Measurements from ENCODE around the gene SLC13A3. TPM values are rescaled to one million over a fixed set of nuclear protein-coding genes. Genes with fewer than 3 reads are reported as not detected.

Gene SLC13A3
- total and polyA plus RNA-seq, 2 of the 4 experiments (the other 2 are of a cell fraction): 2.5 to 4.2 TPM

DNA sequence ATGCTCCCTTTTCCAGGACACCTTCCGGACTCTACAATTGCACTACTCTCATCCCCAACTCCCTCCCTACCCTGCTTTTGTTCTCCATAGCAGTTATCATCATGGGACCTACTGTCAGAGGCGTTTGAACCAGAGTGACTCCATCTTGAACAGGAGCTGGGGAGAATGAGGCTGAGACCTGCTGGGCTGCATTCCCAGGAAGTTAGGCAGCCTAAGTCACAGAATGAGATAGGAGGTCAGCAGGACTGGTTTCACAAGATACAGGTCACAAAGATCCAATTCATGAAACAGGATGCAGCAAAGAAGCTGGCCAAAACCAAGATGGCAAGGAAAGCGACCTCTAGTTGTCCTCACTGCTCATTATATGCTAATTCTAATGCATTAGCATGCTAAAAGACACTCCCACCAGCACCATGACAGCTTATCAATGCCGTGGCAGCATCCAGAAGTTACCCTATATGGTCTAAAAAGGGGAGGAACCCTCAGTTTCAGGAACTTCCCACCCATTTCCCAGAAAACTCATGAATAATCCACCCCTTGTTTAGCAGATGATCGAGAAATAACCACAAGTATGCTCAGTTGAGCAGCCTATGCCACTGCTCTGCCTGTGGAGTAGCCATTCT is 15.6 kb downstream of the SLC13A3 start:
- DNase-seq: no peak
- CTCF ChIA-PET: no interaction called here
- intact Hi-C loops (cut with micrococcal nuclease): no loop called here

More for the DNA sequence above, 15.6 kb downstream of the SLC13A3 start:
- H2BK120ac ChIP-seq (ENCODE audit: low read depth, low read length): no peak overlapping the region
- H2BK5ac ChIP-seq (ENCODE audit: low read depth, low read length, poor library complexity, severe bottlenecking): no peak overlapping the region
- no peak overlapping the region for H3K4ac ChIP-seq (ENCODE audit: low read depth, low read length)
- BruUV-seq (replicated peaks): no TSS peak
- dilution Hi-C loops (cut with HindIII; ENCODE audit: low sequenced_read_pairs, unreplicated experiment) (no loop called here), in situ Hi-C loops (cut with MboI; ENCODE audit: low sequenced_read_pairs) (no loop called here)
- no peak overlapping the region for H3K56ac ChIP-seq (ENCODE audit: extremely low read depth, insufficient read depth, low read length)
- no peak overlapping the region for H3K23ac ChIP-seq (ENCODE audit: low read depth, low read length)
- no peaks in the 10 kb centered on the region; the same call in 1 of the 2 replicates for H3K27me3 ChIP-seq (ENCODE audit: control insufficient read depth, insufficient read depth, low read length)
- no peaks in the 10 kb centered on the region for H3K9me3 ChIP-seq (ENCODE audit: control insufficient read depth, insufficient read depth, low read length)
- no peak overlapping the region for H3K14ac ChIP-seq (replicated peaks; ENCODE audit: low read depth, low read length)
- no peak overlapping the region for H2AK9ac ChIP-seq (replicated peaks; ENCODE audit: low read depth, low read length, poor library complexity)
- H3K4me3 ChIP-seq (ENCODE audit: insufficient read depth, low read depth, low read length): no peak overlapping the region
- POLR2A ChIA-PET (ENCODE audit: unreplicated experiment): no interaction called here
- no peak overlapping the region for H3K18ac ChIP-seq (ENCODE audit: low read depth, low read length)
- no peaks in the 10 kb centered on the region for H4K20me1 ChIP-seq (ENCODE audit: insufficient read depth, low read length)
- H3K4me2 ChIP-seq (ENCODE audit: low read depth, low read length): no peak overlapping the region
- no peaks in the 10 kb centered on the region for H3K4me1 ChIP-seq (ENCODE audit: control insufficient read depth, insufficient read depth, low read length)
- no peak overlapping the region for H3K9ac ChIP-seq (ENCODE audit: low read depth, low read length)
- no peaks in the 10 kb centered on the region for H3K9me1 ChIP-seq (ENCODE audit: insufficient read depth, low read length)
- 43% methylated on average over 1 of the region's 5 CpGs; no CpG with 5 or more reads in 1 of the 2 experiments for WGBS, 2 experiments (ENCODE audit: extremely low coverage in 2 of 2, insufficient read length in 1 of 2)
- no peak overlapping the region for H2AFZ ChIP-seq (replicated peaks; ENCODE audit: low read length, poor library complexity)
- no peak for ATAC-seq (ENCODE audit: low read depth)
- no peak overlapping the region for H2AK5ac ChIP-seq (ENCODE audit: low read depth, low read length)
- H2BK20ac ChIP-seq (ENCODE audit: low read depth, low read length): no peak overlapping the region
- no peaks in the 10 kb centered on the region for H3K79me1 ChIP-seq (ENCODE audit: low read depth in 1 of 2, low read length in 2 of 2)
- H3K36me3 ChIP-seq (ENCODE audit: control insufficient read depth, insufficient read depth, low read length): no peaks in the 10 kb centered on the region
- no peak overlapping the region for H2BK15ac ChIP-seq (ENCODE audit: low read depth, low read length)
- H3K27ac ChIP-seq (ENCODE audit: insufficient read depth, low read length): no peak overlapping the region
- no peak overlapping the region for H4K91ac ChIP-seq (ENCODE audit: insufficient read depth, low read depth, low read length)
- H4K8ac ChIP-seq (ENCODE audit: low read depth in 2 of 2, low read length in 2 of 2): no peak overlapping the region
- TF ChIP-seq RFX5 (IDR thresholded peaks at IDR 0.05; ENCODE audit: low read depth, low read length) (no peak), POLR2A (IDR thresholded peaks at IDR 0.05; ENCODE audit: low read depth, low read length) (no peak), NFE2L2 (IDR thresholded peaks at IDR 0.05; ENCODE audit: low read depth, low read length) (no peak), BHLHE40 (IDR thresholded peaks at IDR 0.05; ENCODE audit: low read depth, low read length) (no peak), FOS (IDR thresholded peaks at IDR 0.05; ENCODE audit: low read depth, low read length) (no peak), MAFK (IDR thresholded peaks at IDR 0.05; ENCODE audit: low read depth, low read length) (no peak), MAZ (IDR thresholded peaks at IDR 0.05; ENCODE audit: borderline replicate concordance, low read depth, low read length) (no peak), CEBPB (IDR thresholded peaks at IDR 0.05; ENCODE audit: low read depth, low read length) (no peak), RCOR1 (IDR thresholded peaks at IDR 0.05; ENCODE audit: insufficient replicate concordance, low read length) (no peak), SMC3 (IDR thresholded peaks at IDR 0.05; ENCODE audit: low read depth, low read length) (no peak), CHD1 (IDR thresholded peaks at IDR 0.05; ENCODE audit: low read depth, low read length) (no peak), USF2 (IDR thresholded peaks at IDR 0.05; ENCODE audit: low read depth, low read length) (no peak), RAD21 (IDR thresholded peaks at IDR 0.05; ENCODE audit: low read length) (no peak)
- TF ChIP-seq, protein P1, sequence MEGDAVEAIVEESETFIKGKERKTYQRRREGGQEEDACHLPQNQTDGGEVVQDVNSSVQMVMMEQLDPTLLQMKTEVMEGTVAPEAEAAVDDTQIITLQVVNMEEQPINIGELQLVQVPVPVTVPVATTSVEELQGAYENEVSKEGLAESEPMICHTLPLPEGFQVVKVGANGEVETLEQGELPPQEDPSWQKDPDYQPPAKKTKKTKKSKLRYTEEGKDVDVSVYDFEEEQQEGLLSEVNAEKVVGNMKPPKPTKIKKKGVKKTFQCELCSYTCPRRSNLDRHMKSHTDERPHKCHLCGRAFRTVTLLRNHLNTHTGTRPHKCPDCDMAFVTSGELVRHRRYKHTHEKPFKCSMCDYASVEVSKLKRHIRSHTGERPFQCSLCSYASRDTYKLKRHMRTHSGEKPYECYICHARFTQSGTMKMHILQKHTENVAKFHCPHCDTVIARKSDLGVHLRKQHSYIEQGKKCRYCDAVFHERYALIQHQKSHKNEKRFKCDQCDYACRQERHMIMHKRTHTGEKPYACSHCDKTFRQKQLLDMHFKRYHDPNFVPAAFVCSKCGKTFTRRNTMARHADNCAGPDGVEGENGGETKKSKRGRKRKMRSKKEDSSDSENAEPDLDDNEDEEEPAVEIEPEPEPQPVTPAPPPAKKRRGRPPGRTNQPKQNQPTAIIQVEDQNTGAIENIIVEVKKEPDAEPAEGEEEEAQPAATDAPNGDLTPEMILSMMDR (conservative IDR thresholded peaks at IDR 0.05; ENCODE audit: low read depth, low read length): no peak
- TF ChIP-seq, protein P2, sequence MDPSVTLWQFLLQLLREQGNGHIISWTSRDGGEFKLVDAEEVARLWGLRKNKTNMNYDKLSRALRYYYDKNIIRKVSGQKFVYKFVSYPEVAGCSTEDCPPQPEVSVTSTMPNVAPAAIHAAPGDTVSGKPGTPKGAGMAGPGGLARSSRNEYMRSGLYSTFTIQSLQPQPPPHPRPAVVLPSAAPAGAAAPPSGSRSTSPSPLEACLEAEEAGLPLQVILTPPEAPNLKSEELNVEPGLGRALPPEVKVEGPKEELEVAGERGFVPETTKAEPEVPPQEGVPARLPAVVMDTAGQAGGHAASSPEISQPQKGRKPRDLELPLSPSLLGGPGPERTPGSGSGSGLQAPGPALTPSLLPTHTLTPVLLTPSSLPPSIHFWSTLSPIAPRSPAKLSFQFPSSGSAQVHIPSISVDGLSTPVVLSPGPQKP (IDR thresholded peaks at IDR 0.05; ENCODE audit: borderline replicate concordance, low read depth, low read length): no peak
- H4K5ac ChIP-seq (ENCODE audit: low read depth, low read length): no peak overlapping the region
